GM21528 (cell line): Measurements from ENCODE around the gene OXNAD1.

ENCODE experiments used
- ATAC-seq: cut with Tn5 transposase; IDR thresholded peaks from one replicate; pipeline ENCODE4 v1.9.1; 2021; ENCODE audit warnings: mild to moderate bottlenecking, moderate library complexity; ENCODE audit not compliant: unreplicated experiment, low FRiP score

The OXNAD1 gene

GRCh38 chr3:16350597-16351318 lies 85.7 kb downstream of the OXNAD1 start:
- no peak for ATAC-seq

- no peak for ATAC-seq
Measured at GRCh38 chr3:16352428-16352827, 87.4 kb downstream of the OXNAD1 start.

DNA sequence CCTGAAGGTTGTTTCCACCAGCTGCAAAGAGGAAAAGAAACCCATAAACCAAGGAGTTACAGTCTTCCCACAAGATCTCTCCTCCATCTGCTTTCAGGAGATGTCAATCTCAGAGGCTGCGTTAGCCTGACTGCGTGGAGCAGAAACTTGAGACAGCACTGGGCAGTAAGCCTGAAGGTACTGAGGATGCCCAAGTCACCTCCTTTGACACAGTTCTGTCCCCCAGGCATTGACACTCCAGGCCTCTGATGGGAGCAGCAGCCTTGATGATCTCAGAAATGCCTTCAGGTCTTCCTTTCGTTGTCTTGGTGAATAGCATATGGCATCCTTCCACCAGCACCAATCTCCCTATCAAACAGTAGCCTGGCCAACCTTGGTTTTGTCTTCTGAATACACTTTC lies 89.3 kb downstream of the OXNAD1 start:
- ATAC-seq: no peak
